Measurements from ENCODE around the gene SORBS1. TPM values are rescaled to one million over a fixed set of nuclear protein-coding genes. Genes with fewer than 3 reads are reported as not detected.

Gene SORBS1
- total and polyA plus RNA-seq, 2 donors (not counting 3 experiments of a cell fraction or from before 2014, with no cell fraction given) = 2.0 to 7.9 TPM

DNA sequence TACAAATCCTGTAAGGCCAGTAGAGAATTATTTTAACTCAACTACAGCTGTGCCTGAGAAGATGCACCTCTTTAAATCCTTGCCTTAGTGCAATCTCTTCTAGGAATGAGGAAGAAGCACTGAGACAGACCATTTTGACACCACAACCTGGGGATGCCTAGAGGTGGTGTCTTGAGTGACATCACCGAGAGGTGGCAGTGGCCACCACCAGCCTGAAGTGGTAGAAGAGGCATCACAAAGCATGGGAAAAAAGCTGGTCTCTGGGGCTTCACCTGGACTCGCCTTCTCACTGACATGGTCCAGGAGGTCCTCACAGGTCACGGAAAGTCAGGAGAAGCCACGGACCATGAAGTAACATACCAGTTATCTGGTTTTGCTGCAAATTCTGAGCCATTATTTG is 171.2 kb downstream of the SORBS1 start:
- H3K4me1 ChIP-seq (ENCODE audit: control insufficient read depth, extremely low read depth, insufficient read depth, low read length) = peaks cover 4% of the 10 kb centered on the region
- H3K27me3 ChIP-seq (ENCODE audit: control insufficient read depth in 2 of 2, insufficient read depth in 2 of 2, low read length in 2 of 2) = peaks cover 0 to 1% of the 10 kb centered on the region in 2 experiments
- BruUV-seq (replicated peaks) = no TSS peak
- no peak overlapping the region for H3K4me3 ChIP-seq (replicated peaks in 1 of 3; ENCODE audit: insufficient read depth in 1 of 3, low read depth in 1 of 3, low read length in 3 of 3)
- FAIRE-seq = no peak
- H3K27ac ChIP-seq (ENCODE audit: insufficient read depth, low read depth, low read length) = no peak overlapping the region
- H4K20me1 ChIP-seq (replicated peaks; ENCODE audit: control insufficient read depth, extremely low read depth, insufficient read depth, low read length) = no peaks in the 10 kb centered on the region
- POLR2A ChIA-PET = no interaction called here
- DNase-seq (ENCODE audit: low read depth, low spot score) = no peak
- no peak for TF ChIP-seq JUN (IDR thresholded peaks at IDR 0.05; ENCODE audit: borderline replicate concordance, insufficient read depth, insufficient read length, low read depth)
- TF ChIP-seq GATA2 (IDR thresholded peaks at IDR 0.05; ENCODE audit: insufficient read depth, insufficient read length, low read depth, low read length) = no peak
- no peak for TF ChIP-seq MYC (IDR thresholded peaks at IDR 0.05; ENCODE audit: low read depth, low read length)
- no peak for TF ChIP-seq EZH2 (IDR thresholded peaks at IDR 0.05; ENCODE audit: borderline replicate concordance, low read depth, low read length, severe bottlenecking)
- no peak for TF ChIP-seq FOS (IDR thresholded peaks at IDR 0.05; ENCODE audit: borderline replicate concordance, insufficient read depth, low read length)
- TF ChIP-seq POLR2A (IDR thresholded peaks at IDR 0.05; ENCODE audit: low read depth, low read length) = no peak
- TF ChIP-seq CTCF (IDR thresholded peaks at IDR 0.05; ENCODE audit: extremely low read depth in 1 of 2, insufficient read depth in 1 of 2, low read depth in 1 of 2, low read length in 2 of 2) = no peak
- no peak for TF ChIP-seq POLR2AphosphoS5 (IDR thresholded peaks at IDR 0.05; ENCODE audit: insufficient read depth, low read depth, low read length)
- TF ChIP-seq, protein P1, sequence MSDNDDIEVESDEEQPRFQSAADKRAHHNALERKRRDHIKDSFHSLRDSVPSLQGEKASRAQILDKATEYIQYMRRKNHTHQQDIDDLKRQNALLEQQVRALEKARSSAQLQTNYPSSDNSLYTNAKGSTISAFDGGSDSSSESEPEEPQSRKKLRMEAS (IDR thresholded peaks at IDR 0.05; ENCODE audit: insufficient read depth, insufficient read length) = no peak
- H3K79me2 ChIP-seq (ENCODE audit: control insufficient read depth, insufficient read depth, low read length) = no peaks in the 10 kb centered on the region
- H3K4me2 ChIP-seq (ENCODE audit: insufficient read depth, low read length) = no peak overlapping the region
- dilution Hi-C loops (cut with MboI; ENCODE audit: extremely low pct_ligation_motif_present, low sequenced_read_pairs) (no loop called here), intact Hi-C loops (cut with micrococcal nuclease) (no loop called here)
- no peaks in the 10 kb centered on the region for H3K36me3 ChIP-seq (ENCODE audit: control insufficient read depth in 2 of 2, extremely low read depth in 1 of 2, insufficient read depth in 2 of 2, low read length in 2 of 2)
- H2AFZ ChIP-seq (ENCODE audit: low read depth, low read length) = no peak overlapping the region
- CTCF ChIA-PET = no interaction called here
- no peaks in the 10 kb centered on the region for H3K9me3 ChIP-seq (replicated peaks; ENCODE audit: control insufficient read depth, insufficient read depth, low read length)
- no peak overlapping the region for H3K9ac ChIP-seq (replicated peaks; ENCODE audit: extremely low read depth, insufficient read depth, low read length)
- H3K9me1 ChIP-seq (replicated peaks; ENCODE audit: control insufficient read depth, extremely low read depth, insufficient read depth, low read length) = no peaks in the 10 kb centered on the region

Data from endothelial cell of umbilical vein (primary cell).